Mesenchymal stem cell (in vitro differentiated cells and primary cell): ENCODE measurements around the gene CCDC122. TPM values are rescaled to one million over a fixed set of nuclear protein-coding genes. Genes with fewer than 3 reads are reported as not detected.

Experiments
- small RNA-seq: library from polyadenylated mRNA; stranded (forward); fragments of <200 nt; extraction: miRNeasy Mini kit (QIAGEN cat#:217004); gene quantifications from one replicate; pipeline ENCODE3, GENCODE V24; 2013; ENCODE audit warnings: low read depth

Gene CCDC122

Small RNA genes within 50 kb of the gene (small RNA-seq; reads per million reads assigned to genes)
- gene AL162713.1 = not detected
